CD8-positive, alpha-beta memory T cell (primary cell): Measurements from ENCODE around the gene MOB3B. TPM values are rescaled to one million over a fixed set of nuclear protein-coding genes. Genes with fewer than 3 reads are reported as not detected.

Experiments used
- CTCF ChIA-PET: fragments of 350-600 bp; sonication (Branson Sonifier 250); formaldehyde crosslinking; loops from one replicate; lab custom pipeline; 2021; ENCODE audit warnings: antibody characterized with exemption; lab: Charles Lee
- POLR2A ChIA-PET: fragments of 350-600 bp; sonication (Branson Sonifier 250); formaldehyde crosslinking; loops from one replicate; lab custom pipeline; 2021; ENCODE audit warnings: antibody characterized with exemption; lab: Charles Lee
- DNase-seq, 5 donors: peaks; one replicate each; pipeline versions ENCODE4 v3.0.0 to v3.0.0-alpha.2; 2020 to 2022; ENCODE audit warnings: mixed read lengths in 1 of 5
- H3K27ac ChIP-seq: one replicate; pipeline ENCODE4 v1.7.0; 2013; ENCODE audit warnings: low read depth, mild to moderate bottlenecking, low read length, moderate library complexity
- H3K27me3 ChIP-seq: 2 replicates; pipeline ENCODE4 v1.7.0; 2013; ENCODE audit warnings: low read length, mild to moderate bottlenecking; ENCODE audit not compliant: insufficient read depth, poor library complexity, severe bottlenecking
- H3K36me3 ChIP-seq: 2 replicates; pipeline ENCODE4 v1.7.0; 2013; ENCODE audit warnings: mild to moderate bottlenecking, low read length, moderate library complexity; ENCODE audit not compliant: insufficient read depth
- H3K4me1 ChIP-seq: 2 replicates; pipeline ENCODE4 v1.7.0; 2013; ENCODE audit warnings: mild to moderate bottlenecking, low read length, moderate library complexity; ENCODE audit not compliant: insufficient read depth
- H3K4me3 ChIP-seq: 2 replicates; pipeline ENCODE4 v1.7.0; 2013; ENCODE audit warnings: mild to moderate bottlenecking, low read length
- H3K9me3 ChIP-seq: 2 replicates; pipeline ENCODE4 v1.7.0; 2013; ENCODE audit warnings: mild to moderate bottlenecking, low read length
- H3K27ac Mint-ChIP-seq, 8 donors: one replicate each; pipeline ENCODE4 v1.8.0; 2020 to 2021; ENCODE audit warnings: mixed read lengths in 8 of 8, mild to moderate bottlenecking in 6 of 8, inconsistent platforms in 3 of 8, moderate library complexity in 3 of 8
- H3K27me3 Mint-ChIP-seq, 2 donors: one replicate each; pipeline ENCODE4 v1.8.0; 2020 to 2021; ENCODE audit warnings: mixed read lengths in 2 of 2, mild to moderate bottlenecking in 1 of 2, moderate library complexity in 1 of 2
- H3K36me3 Mint-ChIP-seq, 3 donors: one replicate each; pipeline ENCODE4 v1.8.0; 2020 to 2021; ENCODE audit warnings: mixed read lengths in 3 of 3, inconsistent platforms in 1 of 3, mild to moderate bottlenecking in 1 of 3
- H3K4me1 Mint-ChIP-seq, 3 donors: one replicate each; pipeline ENCODE4 v1.8.0; 2020 to 2021; ENCODE audit warnings: mixed read lengths in 3 of 3, inconsistent platforms in 1 of 3, mild to moderate bottlenecking in 1 of 3
- H3K4me3 Mint-ChIP-seq, 7 donors: one replicate each; pipeline ENCODE4 v1.8.0; 2020 to 2021; ENCODE audit warnings: mixed read lengths in 7 of 7, mild to moderate bottlenecking in 6 of 7, moderate library complexity in 4 of 7, inconsistent platforms in 2 of 7
- H3K9me3 Mint-ChIP-seq, 5 donors: one replicate each; pipeline ENCODE4 v1.8.0; 2020 to 2022; ENCODE audit warnings: mixed read lengths in 5 of 5, mild to moderate bottlenecking in 3 of 5, moderate library complexity in 2 of 5, inconsistent platforms in 1 of 5
- polyA plus RNA-seq: library from polyadenylated mRNA; unstranded; fragments of 300-500 nt; fragmentation: Illumina TruSeq; gene quantifications from one replicate; pipeline ENCODE4 v1.2.3, GENCODE V29; 2021
- total RNA-seq, 2 experiments: library from RNA; stranded (reverse); gene quantifications; one replicate each; pipeline ENCODE4 v1.2.3, GENCODE V29; 2021

Gene MOB3B
- total and polyA plus RNA-seq, 3 experiments from 2014 or later = 0.07 to 0.29 (median 0.20) TPM

- POLR2A ChIA-PET = no interaction called here
- Mint-ChIP-seq H3K9me3 (no peaks in the 10 kb centered on the region), H3K36me3 (no peaks in the 10 kb centered on the region), H3K27me3 (peaks cover 0 to 2% of the 10 kb centered on the region in 2 donors), H3K4me3 (no peak overlapping the region), H3K4me1 (peaks cover 0 to under 1% (median 0%) of the 10 kb centered on the region in 3 donors), H3K27ac (no peak overlapping the region)
- Histone ChIP-seq H3K4me3 (no peak overlapping the region), H3K27me3 (no peaks in the 10 kb centered on the region), H3K36me3 (no peaks in the 10 kb centered on the region), H3K9me3 (no peaks in the 10 kb centered on the region), H3K4me1 (no peaks in the 10 kb centered on the region), H3K27ac (no peak overlapping the region)
- CTCF ChIA-PET = no interaction called here
- DNase-seq = no peak
Measured at GRCh38 chr9:27385606-27386322, 143.8 kb downstream of the MOB3B start.

GRCh38 chr9:27384262-27385014, 145.2 kb downstream of the MOB3B start:
- ChIA-PET CTCF (no interaction called here), POLR2A (no interaction called here)
- H3K9me3 Mint-ChIP-seq = no peaks in the 10 kb centered on the region
- Histone ChIP-seq H3K9me3 (no peaks in the 10 kb centered on the region), H3K4me3 (no peak overlapping the region), H3K36me3 (no peaks in the 10 kb centered on the region), H3K27ac (no peak overlapping the region), H3K4me1 (no peaks in the 10 kb centered on the region), H3K27me3 (no peaks in the 10 kb centered on the region)
- no peaks in the 10 kb centered on the region for H3K36me3 Mint-ChIP-seq
- H3K27me3 Mint-ChIP-seq = peaks cover 0 to 2% of the 10 kb centered on the region in 2 donors
- DNase-seq = no peak
- no peak overlapping the region for H3K4me3 Mint-ChIP-seq
- peaks cover 2 to 5% (median 4%) of the 10 kb centered on the region in 3 donors for H3K4me1 Mint-ChIP-seq
- H3K27ac Mint-ChIP-seq = no peak overlapping the region

- no peak overlapping the region for H3K4me3 Mint-ChIP-seq
- CTCF ChIA-PET = no interaction called here
Measured at GRCh38 chr9:27383524-27383923, 146.1 kb downstream of the MOB3B start.

GRCh38 chr9:27382975-27383374, 146.6 kb downstream of the MOB3B start:
- H3K27me3 Mint-ChIP-seq = peaks cover 0 to 2% of the 10 kb centered on the region in 2 donors
- H3K9me3 ChIP-seq = no peaks in the 10 kb centered on the region
- no peaks in the 10 kb centered on the region for H3K4me1 ChIP-seq
- no peak for DNase-seq
- no peak overlapping the region for H3K4me3 Mint-ChIP-seq
- H3K4me3 ChIP-seq = no peak overlapping the region
- ChIA-PET POLR2A (no interaction called here), CTCF (no interaction called here)
- no peaks in the 10 kb centered on the region for H3K9me3 Mint-ChIP-seq
- no peak overlapping the region for H3K27ac Mint-ChIP-seq
- no peaks in the 10 kb centered on the region for H3K36me3 ChIP-seq
- peaks cover 8 to 9% (median 8%) of the 10 kb centered on the region in 3 donors for H3K4me1 Mint-ChIP-seq
- no peak overlapping the region for H3K27ac ChIP-seq
- no peaks in the 10 kb centered on the region for H3K36me3 Mint-ChIP-seq
- H3K27me3 ChIP-seq = no peaks in the 10 kb centered on the region

More at GRCh38 chr9:27383524-27383923, 146.1 kb downstream of the MOB3B start:
- POLR2A ChIA-PET = no interaction called here
- Histone ChIP-seq H3K4me3 (no peak overlapping the region), H3K27ac (no peak overlapping the region), H3K4me1 (no peaks in the 10 kb centered on the region), H3K9me3 (no peaks in the 10 kb centered on the region), H3K36me3 (no peaks in the 10 kb centered on the region), H3K27me3 (no peaks in the 10 kb centered on the region)
- Mint-ChIP-seq H3K9me3 (no peaks in the 10 kb centered on the region), H3K36me3 (no peaks in the 10 kb centered on the region), H3K27ac (no peak overlapping the region), H3K4me1 (peaks cover 7 to 9% (median 8%) of the 10 kb centered on the region in 3 donors), H3K27me3 (peaks cover 0 to 2% of the 10 kb centered on the region in 2 donors)
- DNase-seq = no peak

- Histone ChIP-seq H3K27ac (no peak overlapping the region), H3K4me3 (no peak overlapping the region), H3K36me3 (no peaks in the 10 kb centered on the region), H3K4me1 (no peaks in the 10 kb centered on the region), H3K9me3 (no peaks in the 10 kb centered on the region), H3K27me3 (no peaks in the 10 kb centered on the region)
- POLR2A ChIA-PET = no interaction called here
- Mint-ChIP-seq H3K27me3 (peaks cover 0 to 2% of the 10 kb centered on the region in 2 donors), H3K4me1 (peaks cover 8 to 9% (median 8%) of the 10 kb centered on the region in 3 donors), H3K4me3 (no peak overlapping the region), H3K9me3 (no peaks in the 10 kb centered on the region), H3K27ac (no peak overlapping the region), H3K36me3 (no peaks in the 10 kb centered on the region)
- no peak for DNase-seq
- CTCF ChIA-PET = no interaction called here
Measured at GRCh38 chr9:27382308-27382707, 147.3 kb downstream of the MOB3B start.

- Histone ChIP-seq H3K27ac (no peak overlapping the region), H3K27me3 (no peaks in the 10 kb centered on the region), H3K4me3 (no peak overlapping the region), H3K9me3 (no peaks in the 10 kb centered on the region), H3K36me3 (no peaks in the 10 kb centered on the region), H3K4me1 (no peaks in the 10 kb centered on the region)
- peaks cover 0 to 5% of the 10 kb centered on the region in 2 donors for H3K27me3 Mint-ChIP-seq
- ChIA-PET POLR2A (no interaction called here), CTCF (no interaction called here)
- peaks cover 0 to 2% (median 0%) of the 10 kb centered on the region in 3 donors for H3K36me3 Mint-ChIP-seq
- H3K4me3 Mint-ChIP-seq = no peak overlapping the region
- peaks cover 8 to 9% (median 8%) of the 10 kb centered on the region in 3 donors for H3K4me1 Mint-ChIP-seq
- no peak for DNase-seq
- no peak overlapping the region for H3K27ac Mint-ChIP-seq
- H3K9me3 Mint-ChIP-seq = no peaks in the 10 kb centered on the region
Measured at GRCh38 chr9:27379311-27380251, 150.0 kb downstream of the MOB3B start.

GRCh38 chr9:27377811-27378456, 151.7 kb downstream of the MOB3B start:
- H3K36me3 Mint-ChIP-seq = peaks cover 0 to 2% (median 0%) of the 10 kb centered on the region in 3 donors
- H3K27ac ChIP-seq = no peak overlapping the region
- POLR2A ChIA-PET = no interaction called here

More at GRCh38 chr9:27377811-27378456, 151.7 kb downstream of the MOB3B start:
- H3K27me3 ChIP-seq = no peaks in the 10 kb centered on the region
- no peak for DNase-seq
- H3K36me3 ChIP-seq = no peaks in the 10 kb centered on the region
- H3K27me3 Mint-ChIP-seq = peaks cover 0 to 5% of the 10 kb centered on the region in 2 donors
- H3K9me3 Mint-ChIP-seq = no peaks in the 10 kb centered on the region
- H3K4me3 ChIP-seq = no peak overlapping the region
- no peaks in the 10 kb centered on the region for H3K9me3 ChIP-seq
- H3K27ac Mint-ChIP-seq = no peak overlapping the region
- no peak overlapping the region for H3K4me3 Mint-ChIP-seq
- CTCF ChIA-PET = no interaction called here
- H3K4me1 ChIP-seq = no peaks in the 10 kb centered on the region
- H3K4me1 Mint-ChIP-seq = peaks cover 8 to 9% (median 8%) of the 10 kb centered on the region in 3 donors
